Spleen (tissue), 11 donors: ENCODE measurements around the gene ALOX5AP. TPM values are rescaled to one million over a fixed set of nuclear protein-coding genes. Genes with fewer than 3 reads are reported as not detected.

Experiments
- DNase-seq: peaks from one replicate; pipeline ENCODE4 v3.0.0-alpha.2; 2020
- H3K27ac ChIP-seq, 8 donors: fragments of 200-600 bp; sonication (generic) in 7 of 8; 1 replicate in 4 of 8; 2 replicates in 4 of 8; pipeline versions ENCODE4 v1.5.0 to v1.8.0; 2016 to 2021; ENCODE audit warnings: inconsistent platforms in 4 of 8, mild to moderate bottlenecking in 4 of 8, moderate library complexity in 1 of 8
- H3K27me3 ChIP-seq, 7 donors: fragments of 200-600 bp; sonication (generic) in 6 of 7; replicated peaks in 1 of 7; 1 replicate in 4 of 7; 2 replicates in 3 of 7; pipeline versions ENCODE4 v1.5.0 to v1.8.0; 2016 to 2021; ENCODE audit warnings: inconsistent platforms in 3 of 7, mild to moderate bottlenecking in 1 of 7
- H3K36me3 ChIP-seq, 6 donors: fragments of 200-600 bp; sonication (generic) in 5 of 6; 1 replicate in 4 of 6; 2 replicates in 2 of 6; pipeline versions ENCODE4 v1.5.0 to v1.8.0; 2016 to 2021; ENCODE audit warnings: inconsistent platforms in 2 of 6
- H3K4me1 ChIP-seq, 6 donors: fragments of 200-600 bp; sonication (generic) in 5 of 6; 1 replicate in 3 of 6; 2 replicates in 3 of 6; pipeline versions ENCODE4 v1.5.0 to v1.8.0; 2016 to 2021; ENCODE audit warnings: inconsistent platforms in 3 of 6
- H3K4me3 ChIP-seq, 8 donors: fragments of 200-600 bp; sonication (generic) in 7 of 8; 1 replicate in 4 of 8; 2 replicates in 4 of 8; pipeline versions ENCODE4 v1.5.0 to v1.8.0; 2016 to 2021; ENCODE audit warnings: inconsistent platforms in 4 of 8, mild to moderate bottlenecking in 4 of 8, moderate library complexity in 2 of 8
- H3K9me3 ChIP-seq, 8 donors: fragments of 200-600 bp; sonication (generic) in 7 of 8; 1 replicate in 4 of 8; 2 replicates in 4 of 8; pipeline versions ENCODE4 v1.5.0 to v1.8.0; 2016 to 2021; ENCODE audit warnings: inconsistent platforms in 4 of 8
- CTCF ChIP-seq, 11 experiments: fragments of 200-600 bp in 7 of 11; fragments of 450-650 bp in 4 of 11; sonication (generic) in 4 of 11; IDR thresholded peaks in 8 of 11; conservative IDR thresholded peaks in 3 of 11; 1 replicate in 7 of 11; 2 replicates in 4 of 11; pipeline versions ENCODE4 v1.4.0 to v1.8.0; 2016 to 2021; ENCODE audit warnings: antibody characterized with exemption in 11 of 11, inconsistent platforms in 4 of 11, mild to moderate bottlenecking in 1 of 11
- POLR2A ChIP-seq, 3 donors: fragments of 450-650 bp; IDR thresholded peaks; one replicate each; pipeline ENCODE4 v1.5.1; 2017; ENCODE audit warnings: antibody characterized with exemption in 3 of 3, mild to moderate bottlenecking in 1 of 3
- POLR2AphosphoS5 ChIP-seq, 3 donors: sonication (generic); formaldehyde crosslinking; IDR thresholded peaks; one replicate each; pipeline ENCODE4 v1.5.1; 2017; ENCODE audit warnings: antibody characterized with exemption in 3 of 3
- whole genome bisulfite sequencing, 5 donors: extraction: QIAGEN DNeasy Blood & Tissue Kit in 3 of 5; methylation state at CpG; one replicate each; pipeline versions ENCODE4 v1.1.5 to v1.1.7; 2013 to 2018; 5-methylcytosine and 5-hydroxymethylcytosine counted together
- intact Hi-C: fragments of 100-400 bp; cut with DNase I; formaldehyde crosslinking; loops from one replicate; pipeline ENCODE4 v1.15.0; 2023; ENCODE audit warnings: low total_unique reads
- polyA plus RNA-seq, 3 donors: library from polyadenylated mRNA; stranded (reverse); fragments of 200-250 nt; gene quantifications; one replicate each; pipeline ENCODE4 v1.2.1, GENCODE V29; 2013
- total RNA-seq, 7 donors: library from RNA; depleted of rRNA in 3 of 7; stranded (reverse); fragments of >200 nt in 3 of 7; fragmentation: NEBNext Ultra II Directional in 4 of 7; extraction: Animal tissue kit (Norgen Biotek cat#: 25700) in 4 of 7; gene quantifications; one replicate each; pipeline versions ENCODE4 v1.1.0 to v1.2.1, GENCODE V29; 2016 to 2021
- donor health status: healthy with polysubstance abuse.
- donor health status: DM: no; HTN: no; CAD: no; lungs with moderate emphysema.
- donor health status: DM: no; HTN: no; CAD: no.
- donor health status: Bipolar disorder and iron deficiency.
- donor health status: healthy.
- donor health status: DM: no; HTN: no; CAD: no.
- donor health status: DM: yes; HTN: yes; CAD: no.

ALOX5AP gene
- total and polyA plus RNA-seq, 10 donors, result 36.8 to 268 (median 70.0) TPM

- Histone ChIP-seq H3K36me3 (no peaks in the 10 kb centered on the region), H3K9me3 (no peaks in the 10 kb centered on the region), H3K4me3 (no peak overlapping the region), H3K27ac (no peak overlapping the region), H3K27me3 (no peaks in the 10 kb centered on the region), H3K4me1 (peaks cover 20 to 56% (median 27%) of the 10 kb centered on the region in 6 donors)
- intact Hi-C loops, result no loop called here
- TF ChIP-seq POLR2AphosphoS5 (IDR thresholded peaks at IDR 0.05) (no peak), POLR2A (IDR thresholded peaks at IDR 0.05) (no peak), CTCF (IDR thresholded peaks at IDR 0.05 in 8 of 11, conservative IDR thresholded peaks at IDR 0.05 in 3 of 11) (no peak)
- DNase-seq, result no peak
- 19 to 30% (median 28%) methylated on average over 5 of the region's 5 CpGs for WGBS, 5 donors
Measured at GRCh38 chr13:30700364-30700763, 35.0 kb upstream of the ALOX5AP start.

GRCh38 chr13:30702006-30702405, 33.3 kb upstream of the ALOX5AP start:
- WGBS, 5 donors, result 94 to 98% (median 96%) methylated on average over 4 of the region's 4 CpGs
- no peak for TF ChIP-seq CTCF (IDR thresholded peaks at IDR 0.05 in 8 of 11, conservative IDR thresholded peaks at IDR 0.05 in 3 of 11)
- no peak for TF ChIP-seq POLR2AphosphoS5 (IDR thresholded peaks at IDR 0.05)
- TF ChIP-seq POLR2A (IDR thresholded peaks at IDR 0.05), result no peak

DNA sequence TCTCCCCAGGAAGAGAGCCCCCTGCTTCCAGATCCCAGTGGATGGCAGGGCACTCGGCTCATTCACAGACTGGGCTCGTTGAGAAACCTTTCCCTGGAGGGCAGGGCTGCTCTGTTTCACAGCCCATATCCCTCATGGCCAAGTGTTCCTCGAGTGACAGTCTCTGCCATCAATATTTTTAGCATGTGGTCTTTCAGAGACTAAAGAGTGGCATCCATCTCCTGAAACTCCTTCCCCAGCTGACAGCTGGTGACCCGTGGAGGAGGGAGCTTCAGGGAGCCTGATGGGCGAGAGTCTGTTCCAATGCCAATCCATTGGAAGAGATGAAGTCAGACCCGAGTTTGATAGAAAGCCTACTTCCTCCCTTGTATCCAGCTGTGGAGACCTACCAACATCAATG, 30.7 kb upstream of the ALOX5AP start:
- intact Hi-C loops, result no loop called here
- TF ChIP-seq POLR2AphosphoS5 (IDR thresholded peaks at IDR 0.05) (no peak), POLR2A (IDR thresholded peaks at IDR 0.05) (no peak), CTCF (IDR thresholded peaks at IDR 0.05 in 8 of 11, conservative IDR thresholded peaks at IDR 0.05 in 3 of 11) (no peak)
- H3K27me3 ChIP-seq, result no peaks in the 10 kb centered on the region
- H3K27ac ChIP-seq, result no peak overlapping the region
- no peaks in the 10 kb centered on the region for H3K36me3 ChIP-seq
- no peak for DNase-seq
- no peak overlapping the region for H3K4me3 ChIP-seq
- WGBS, 5 donors, result 63 to 75% (median 67%) methylated on average over 6 of the region's 6 CpGs
- no peaks in the 10 kb centered on the region for H3K9me3 ChIP-seq
- peaks cover 0 to 21% (median 0%) of the 10 kb centered on the region in 6 donors for H3K4me1 ChIP-seq

More at GRCh38 chr13:30702006-30702405, 33.3 kb upstream of the ALOX5AP start:
- intact Hi-C loops, result no loop called here
- Histone ChIP-seq H3K27ac (no peak overlapping the region), H3K9me3 (no peaks in the 10 kb centered on the region), H3K36me3 (no peaks in the 10 kb centered on the region), H3K4me3 (no peak overlapping the region), H3K27me3 (no peaks in the 10 kb centered on the region), H3K4me1 (peaks cover 3 to 40% (median 12%) of the 10 kb centered on the region in 6 donors)
- DNase-seq, result no peak

DNA sequence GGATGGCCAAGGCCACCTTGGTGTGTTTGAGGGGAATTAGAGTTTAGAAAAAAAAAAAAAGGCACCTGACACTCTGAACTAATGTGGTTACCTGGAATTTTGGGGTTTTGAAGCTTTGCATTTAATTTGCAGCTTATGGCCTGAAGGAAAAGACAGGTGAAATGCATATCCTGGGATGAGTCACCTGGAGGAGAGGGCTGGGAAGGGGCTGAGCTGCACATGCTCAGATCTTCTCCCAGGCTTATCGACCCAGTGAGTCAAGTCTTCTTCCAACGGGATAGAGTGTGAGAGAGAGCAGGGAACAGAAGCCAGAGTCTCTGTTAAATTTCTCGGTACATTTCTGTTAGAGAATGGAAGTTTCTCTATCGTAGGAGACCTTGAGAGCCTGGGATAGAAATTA, 29.7 kb upstream of the ALOX5AP start:
- TF ChIP-seq POLR2A (IDR thresholded peaks at IDR 0.05) (no peak), CTCF (IDR thresholded peaks at IDR 0.05 in 8 of 11, conservative IDR thresholded peaks at IDR 0.05 in 3 of 11) (no peak), POLR2AphosphoS5 (IDR thresholded peaks at IDR 0.05) (no peak)
- no peaks in the 10 kb centered on the region for H3K9me3 ChIP-seq
- H3K27me3 ChIP-seq, result no peaks in the 10 kb centered on the region
- no peak overlapping the region for H3K27ac ChIP-seq
- peaks cover 0 to 10% (median 0%) of the 10 kb centered on the region in 6 donors for H3K4me1 ChIP-seq
- no peak for DNase-seq
- H3K36me3 ChIP-seq, result no peaks in the 10 kb centered on the region
- 74 to 93% (median 79%) methylated on average over 4 of the region's 4 CpGs for WGBS, 5 donors
- H3K4me3 ChIP-seq, result no peak overlapping the region
- intact Hi-C loops, result no loop called here
